Measurements from ENCODE around the gene RELB.

DNA sequence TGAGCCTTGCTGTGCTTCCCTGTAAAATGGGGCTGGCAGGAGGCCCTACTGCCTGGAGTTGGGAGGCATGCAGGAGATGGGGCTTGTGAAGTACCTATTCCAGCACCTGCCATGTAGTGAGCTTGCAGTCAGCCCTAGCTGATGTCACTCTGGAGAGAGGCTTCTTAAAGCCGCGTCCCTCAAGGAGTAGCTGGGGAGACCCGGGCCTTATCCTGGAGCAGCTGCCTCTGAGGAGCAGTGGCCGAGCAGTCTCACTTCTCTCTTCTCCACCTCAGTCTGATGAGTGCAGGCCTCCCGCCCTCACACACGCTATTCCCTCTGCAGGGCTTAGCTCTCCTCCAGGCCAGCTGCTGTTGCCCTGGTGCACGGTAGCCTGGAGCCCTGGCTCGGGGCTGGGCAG, 55.6 kb downstream of the RELB start:
- TF ChIP-seq POLR2AphosphoS5 (IDR thresholded peaks at IDR 0.05; ENCODE audit: borderline replicate concordance, low read depth, low read length), result no peak
- TF ChIP-seq EZH2 (IDR thresholded peaks at IDR 0.05), result no peak
